H1 (cell line): ENCODE measurements around the gene IFNE. TPM values are rescaled to one million over a fixed set of nuclear protein-coding genes. Genes with fewer than 3 reads are reported as not detected.

ENCODE experiments used
- EGR1 ChIP-seq: IDR thresholded peaks from 2 replicates; pipeline ENCODE4 v1.6.1; 2011; ENCODE audit warnings: low read depth, low read length, borderline replicate concordance
- NANOG ChIP-seq: IDR thresholded peaks from 2 replicates; pipeline ENCODE4 v1.6.1; 2011; ENCODE audit warnings: low read length, low read depth, mild to moderate bottlenecking, inconsistent platforms; ENCODE audit not compliant: insufficient read depth, poor library complexity, severe bottlenecking
- SAP30 ChIP-seq: fragments of 300-600 bp; sonication (generic); IDR thresholded peaks from 2 replicates; pipeline ENCODE4 v1.7.1; 2012; ENCODE audit warnings: low read length, moderate library complexity, mild to moderate bottlenecking, inconsistent platforms; ENCODE audit not compliant: insufficient read depth, insufficient replicate concordance
- TBP ChIP-seq: IDR thresholded peaks from 2 replicates; pipeline ENCODE4 v1.6.1; 2011; ENCODE audit warnings: low read depth, low read length, improper control_type of control experiment
- polyA plus RNA-seq, 7 experiments: library from polyadenylated mRNA; depleted of rRNA in 3 of 7; stranded (reverse) in 5 of 7; unstranded in 2 of 7; fragments of >200 nt in 5 of 7; fragments of 200-250 nt in 2 of 7; gene quantifications; 1 replicate in 5 of 7; 2 replicates in 1 of 7; 4 replicates in 1 of 7; pipeline versions ENCODE4 v1.2.1 to v1.2.3, GENCODE V29; 2011 to 2013; ENCODE audit warnings: missing spikeins in 2 of 7, mixed read lengths in 2 of 7
- total RNA-seq: library from RNA; stranded (reverse); fragmentation: NEBNext Ultra II Directional; extraction: Animal tissue kit (Norgen Biotek cat#: 25700); gene quantifications from 2 replicates; pipeline ENCODE4 v1.2.1, GENCODE V29; 2021

IFNE gene
- total and polyA plus RNA-seq, 2 of the 8 experiments (the other 6 are each of a cell fraction or from before 2014, with no cell fraction given): 0.08 TPM; not detected in 1

DNA sequence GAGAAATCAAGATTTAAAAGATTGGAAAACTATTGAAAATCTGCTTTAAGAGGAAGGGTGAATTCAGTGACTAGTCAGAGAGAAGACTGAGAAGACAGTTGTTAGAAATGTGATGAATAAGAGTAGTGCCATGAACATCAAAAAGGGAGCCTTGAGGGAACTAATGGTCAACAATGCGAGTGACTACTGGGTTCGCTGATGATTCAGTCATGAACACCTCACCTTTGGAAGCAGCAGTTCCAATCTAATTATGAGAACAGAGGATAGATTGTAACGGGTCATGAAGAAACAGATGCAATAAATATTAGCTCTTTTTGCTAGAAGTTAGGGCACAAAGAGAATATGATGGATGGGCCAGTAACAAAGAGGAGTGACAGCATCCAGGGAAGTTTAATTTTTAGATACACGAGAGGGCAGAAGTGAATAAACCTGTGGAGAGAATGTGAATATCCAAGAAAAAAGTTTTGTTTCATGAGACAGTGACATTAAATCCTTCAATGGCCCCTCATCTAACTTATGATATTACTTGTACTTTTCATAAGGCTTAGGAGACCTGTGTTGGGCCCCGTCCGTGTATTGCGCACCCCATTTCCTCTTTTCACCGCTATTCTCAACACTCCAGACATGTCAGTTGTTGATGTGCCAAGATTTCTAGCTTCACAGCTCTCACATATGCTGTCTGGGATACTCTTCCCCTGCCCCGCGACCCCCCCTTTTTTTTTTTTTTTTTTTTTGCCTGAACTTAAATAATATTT is 23.5 kb upstream of the IFNE start (continued):
- TF ChIP-seq SAP30: no peak
- no peak for TF ChIP-seq NANOG
- TF ChIP-seq TBP: no peak
- TF ChIP-seq EGR1: no peak
